RPMI7951 (cell line): Measurements from ENCODE around the gene KCNIP3. TPM values are rescaled to one million over a fixed set of nuclear protein-coding genes. Genes with fewer than 3 reads are reported as not detected.
"Not testable (repeated sequence)": the region's sequence is repeated elsewhere in the genome, so short reads cannot be mapped to it uniquely, and the experiment has no call there.

Experiments
- DNase-seq: peaks from one replicate; pipeline ENCODE4 v3.0.0-alpha.2; 2012; ENCODE audit warnings: low read depth
- total RNA-seq: library from RNA; depleted of rRNA; stranded (reverse); fragments of >200 nt; shearing (Covaris generic); gene quantifications from 2 replicates; pipeline ENCODE4 v1.2.3, GENCODE V29; 2014

The KCNIP3 gene
- total RNA-seq, 1 experiment from 2014 or later = 4.1 TPM

GRCh38 chr2:95382686-95383634 is 85.8 kb downstream of the KCNIP3 start:
- no peak for DNase-seq

DNA sequence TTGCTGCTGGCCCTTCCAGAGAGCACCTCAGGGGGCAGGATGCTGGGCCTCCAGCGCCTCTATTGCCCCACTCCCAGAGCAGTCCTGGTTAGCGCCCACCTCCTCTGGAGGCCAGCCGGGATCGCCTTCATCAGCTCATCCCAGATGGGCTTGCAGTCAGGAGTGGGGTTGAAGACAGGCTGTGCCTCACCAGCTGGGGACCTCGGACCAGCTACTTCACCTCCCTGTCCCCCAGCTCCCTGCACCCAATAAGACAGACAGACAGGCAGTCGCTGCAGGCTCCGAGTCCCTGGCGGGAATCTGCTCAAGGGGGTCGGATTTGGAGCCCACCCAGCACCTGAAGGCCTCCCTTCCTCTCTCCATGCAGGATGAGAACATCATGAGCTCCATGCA is 86.5 kb downstream of the KCNIP3 start:
- no peak for DNase-seq

DNA sequence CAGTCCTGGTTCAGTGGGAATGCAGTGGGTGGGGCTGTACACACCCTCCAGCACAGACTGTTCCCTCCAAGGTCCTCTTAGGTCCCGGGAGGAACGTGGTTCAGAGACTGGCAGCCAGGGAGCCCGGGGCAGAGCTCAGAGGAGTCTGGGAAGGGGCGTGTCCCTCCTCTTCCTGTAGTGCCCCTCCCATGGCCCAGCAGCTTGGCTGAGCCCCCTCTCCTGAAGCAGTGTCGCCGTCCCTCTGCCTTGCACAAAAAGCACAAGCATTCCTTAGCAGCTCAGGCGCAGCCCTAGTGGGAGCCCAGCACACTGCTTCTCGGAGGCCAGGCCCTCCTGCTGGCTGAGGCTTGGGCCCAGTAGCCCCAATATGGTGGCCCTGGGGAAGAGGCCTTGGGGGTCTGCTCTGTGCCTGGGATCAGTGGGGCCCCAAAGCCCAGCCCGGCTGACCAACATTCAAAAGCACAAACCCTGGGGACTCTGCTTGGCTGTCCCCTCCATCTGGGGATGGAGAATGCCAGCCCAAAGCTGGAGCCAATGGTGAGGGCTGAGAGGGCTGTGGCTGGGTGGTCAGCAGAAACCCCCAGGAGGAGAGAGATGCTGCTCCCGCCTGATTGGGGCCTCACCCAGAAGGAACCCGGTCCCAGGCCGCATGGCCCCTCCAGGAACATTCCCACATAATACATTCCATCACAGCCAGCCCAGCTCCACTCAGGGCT is 87.9 kb downstream of the KCNIP3 start:
- DNase-seq = no peak

DNA sequence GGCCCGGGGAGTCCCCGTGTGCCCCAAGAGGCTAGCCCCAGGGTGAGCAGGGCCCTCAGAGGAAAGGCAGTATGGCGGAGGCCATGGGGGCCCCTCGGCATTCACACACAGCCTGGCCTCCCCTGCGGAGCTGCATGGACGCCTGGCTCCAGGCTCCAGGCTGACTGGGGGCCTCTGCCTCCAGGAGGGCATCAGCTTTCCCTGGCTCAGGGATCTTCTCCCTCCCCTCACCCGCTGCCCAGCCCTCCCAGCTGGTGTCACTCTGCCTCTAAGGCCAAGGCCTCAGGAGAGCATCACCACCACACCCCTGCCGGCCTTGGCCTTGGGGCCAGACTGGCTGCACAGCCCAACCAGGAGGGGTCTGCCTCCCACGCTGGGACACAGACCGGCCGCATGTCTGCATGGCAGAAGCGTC is 88.4 kb downstream of the KCNIP3 start:
- no peak for DNase-seq

- no peak for DNase-seq
Measured at GRCh38 chr2:95386031-95386430, 88.9 kb downstream of the KCNIP3 start.

DNA sequence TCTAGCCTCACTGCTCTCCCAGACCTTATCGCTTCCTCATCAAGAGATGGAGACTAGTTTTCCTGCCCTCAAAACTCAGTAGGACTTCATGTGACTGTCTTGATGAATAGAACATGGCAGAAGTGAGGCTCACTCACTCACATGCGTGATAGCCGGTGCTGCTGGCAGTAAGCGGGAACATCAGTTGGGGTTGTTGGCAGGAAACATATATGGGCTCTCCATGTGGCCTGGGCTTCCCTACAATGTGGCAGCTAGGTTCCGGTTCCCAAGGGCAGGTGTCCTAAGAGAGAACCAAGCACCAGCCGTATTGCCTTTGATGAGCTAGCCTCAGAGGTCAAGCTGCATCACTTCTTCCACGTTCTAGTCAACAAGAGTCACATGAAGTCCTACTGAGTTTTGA is 90.2 kb downstream of the KCNIP3 start:
- no peak for DNase-seq

GRCh38 chr2:95388091-95388692 is 91.0 kb downstream of the KCNIP3 start:
- no peak for DNase-seq

- DNase-seq = peak; percentile 15
Measured at GRCh38 chr2:95388856-95389244, 91.7 kb downstream of the KCNIP3 start.

- DNase-seq = peak; percentile 71
Measured at GRCh38 chr2:95389245-95390119, 92.3 kb downstream of the KCNIP3 start.

DNA sequence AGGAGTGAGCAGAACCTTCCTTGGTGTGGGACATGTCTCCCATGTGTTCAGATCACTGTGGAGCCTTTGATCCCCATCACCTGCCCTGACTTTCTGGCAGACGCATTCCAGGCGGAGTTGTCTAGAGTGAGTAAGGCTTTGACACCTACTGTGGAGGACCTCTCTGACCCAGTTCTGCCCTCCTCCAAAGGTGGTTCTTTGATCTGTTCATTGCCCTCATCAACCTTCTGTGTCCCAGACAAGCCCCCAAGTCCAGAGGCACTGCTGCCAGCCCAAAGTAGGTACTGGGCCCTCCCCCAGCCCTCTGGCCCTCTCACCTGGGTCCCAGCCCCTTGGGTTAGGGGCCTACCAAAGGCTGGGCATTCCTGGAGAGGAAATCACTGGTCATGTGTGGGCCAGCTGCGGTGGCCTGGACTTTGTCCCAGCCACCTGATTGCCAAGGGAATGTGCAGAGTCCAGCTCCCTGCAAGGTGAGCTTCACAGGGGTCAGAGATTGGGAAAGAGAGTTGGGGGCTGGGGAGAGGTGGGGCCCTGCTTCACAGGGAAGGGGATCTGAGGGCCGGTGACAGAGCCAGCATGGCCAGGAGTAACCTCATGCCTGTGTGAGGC is 93.2 kb downstream of the KCNIP3 start:
- DNase-seq = no peak

- DNase-seq = no peak
Measured at GRCh38 chr2:95390881-95391321, 93.8 kb downstream of the KCNIP3 start.

DNA sequence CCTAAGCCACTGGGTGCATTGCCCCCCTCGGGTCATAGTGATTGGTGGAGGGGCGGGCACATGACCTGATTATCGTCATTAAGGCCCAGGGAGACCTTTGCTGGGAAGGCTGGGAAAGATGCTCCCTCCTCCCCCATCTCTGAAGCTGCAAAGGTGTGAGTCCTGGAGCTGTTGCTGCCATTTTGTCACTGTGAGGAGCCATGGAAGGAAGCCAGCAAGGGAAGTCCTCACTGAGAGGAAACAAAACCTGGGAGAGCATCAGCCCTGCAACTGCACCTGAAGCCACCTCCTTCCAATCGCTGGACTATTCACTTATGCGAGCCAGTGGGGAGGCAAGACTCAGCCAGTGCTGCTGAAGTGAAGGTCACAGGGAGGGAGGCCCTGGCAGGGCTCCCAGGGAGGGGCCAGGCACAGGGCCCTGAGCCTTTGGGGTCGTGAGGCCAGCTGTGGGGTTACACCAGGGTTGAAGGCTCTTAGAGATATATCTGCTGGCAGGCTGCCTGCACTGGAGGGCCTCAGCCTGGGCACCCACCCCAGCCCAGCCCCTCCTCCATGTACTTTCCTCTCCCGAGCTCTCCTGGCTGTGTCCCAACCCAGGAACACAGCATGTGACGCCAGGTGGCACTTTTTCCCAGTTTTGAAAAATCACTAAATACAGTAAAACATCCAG is 94.6 kb downstream of the KCNIP3 start:
- DNase-seq = no peak

DNA sequence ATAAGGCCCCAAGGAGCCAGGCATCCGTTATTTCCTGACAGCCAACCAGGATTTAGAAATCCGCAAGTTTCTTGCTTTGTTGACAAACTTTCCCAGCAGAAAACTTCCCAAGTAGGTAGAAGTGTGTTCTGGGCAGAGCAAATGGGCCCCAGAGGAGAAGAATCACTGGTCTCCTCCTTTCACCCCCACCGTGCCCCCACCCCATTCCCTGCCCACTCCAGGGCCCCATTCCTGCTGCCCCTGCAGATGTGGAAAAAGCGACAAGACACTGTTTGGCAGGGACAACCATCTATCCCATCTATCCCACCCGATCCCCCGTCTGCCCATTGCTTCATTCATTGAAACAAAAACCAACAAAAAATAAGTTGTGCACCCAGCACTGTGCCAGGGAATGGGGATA is 95.2 kb downstream of the KCNIP3 start:
- DNase-seq = no peak

DNA sequence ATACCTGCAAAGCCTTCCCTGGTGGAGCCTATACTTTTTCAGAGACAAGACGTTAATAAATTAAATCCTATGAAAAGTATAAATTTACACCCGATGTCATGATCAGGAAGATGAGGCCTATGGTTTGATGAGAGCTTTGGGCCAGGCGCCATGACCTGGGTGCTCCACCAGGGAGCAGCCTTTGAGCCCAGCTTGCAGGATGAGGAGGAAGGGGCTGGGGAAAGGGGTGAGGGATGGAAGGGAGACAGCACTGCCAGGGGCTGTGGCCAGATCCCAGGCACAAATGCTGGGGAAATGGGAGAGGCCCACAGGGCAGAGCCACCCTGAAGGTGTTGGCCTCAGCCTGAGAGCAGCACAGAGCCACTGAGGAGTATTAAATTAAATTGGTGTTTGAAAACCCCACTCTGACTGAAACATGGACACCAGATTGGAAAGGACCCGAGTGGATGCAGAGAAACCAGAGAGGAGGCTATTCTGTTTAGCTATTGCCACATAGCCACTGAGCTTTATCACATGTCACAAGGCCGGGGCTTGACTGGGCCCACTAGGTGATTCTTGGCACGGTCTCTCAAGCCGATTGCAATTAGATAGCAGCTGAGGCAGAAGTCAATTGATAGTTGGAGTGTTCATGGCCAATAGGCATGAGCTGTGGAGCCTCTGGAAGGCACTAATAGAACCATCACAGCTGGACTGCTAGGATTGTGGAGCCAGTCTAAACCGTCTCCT is 95.7 kb downstream of the KCNIP3 start:
- DNase-seq = no peak

- DNase-seq = no peak
Measured at GRCh38 chr2:95393901-95394300, 96.8 kb downstream of the KCNIP3 start.

DNA sequence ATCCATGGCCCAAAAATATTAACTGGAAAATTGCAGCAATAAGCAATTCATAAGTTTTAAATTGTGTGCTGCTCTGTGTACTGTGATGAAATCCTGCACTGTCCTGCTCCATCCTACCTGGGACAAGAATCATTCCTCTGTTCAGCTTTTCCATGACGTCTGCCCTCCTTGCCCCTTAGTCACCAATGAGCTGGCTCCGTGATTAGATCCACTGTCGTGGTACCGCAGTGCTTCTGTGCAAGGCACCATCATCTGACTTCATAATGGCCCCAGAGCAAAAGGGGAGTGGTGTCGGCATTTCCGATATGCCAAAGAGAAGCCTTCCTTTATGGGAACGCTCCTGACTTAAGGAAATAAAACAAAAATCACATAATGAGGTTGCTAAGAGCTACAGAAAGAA is 101.9 kb downstream of the KCNIP3 start:
- no peak for DNase-seq

DNA sequence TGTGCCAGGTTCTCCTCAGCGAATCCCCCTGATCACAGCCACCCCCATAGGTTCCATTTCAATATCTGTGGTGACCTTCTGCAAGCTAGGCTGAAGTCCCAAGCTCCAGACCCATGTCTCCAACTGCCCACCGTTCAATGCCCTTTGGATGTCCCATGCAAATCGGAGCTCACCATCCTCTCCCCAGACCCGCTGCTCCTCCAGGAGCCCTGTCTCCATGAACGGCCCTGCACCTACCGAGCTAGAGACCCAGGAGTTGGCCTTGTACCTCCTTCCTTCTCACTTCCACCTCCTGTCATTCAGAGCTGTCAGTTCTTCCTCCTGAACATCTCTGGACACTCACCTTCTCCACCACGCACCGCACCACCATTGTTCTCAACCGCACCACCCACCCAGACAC is 104.3 kb downstream of the KCNIP3 start:
- DNase-seq = no peak

GRCh38 chr2:95402004-95402369 is 104.8 kb downstream of the KCNIP3 start:
- DNase-seq = not testable (repeated sequence)

DNA sequence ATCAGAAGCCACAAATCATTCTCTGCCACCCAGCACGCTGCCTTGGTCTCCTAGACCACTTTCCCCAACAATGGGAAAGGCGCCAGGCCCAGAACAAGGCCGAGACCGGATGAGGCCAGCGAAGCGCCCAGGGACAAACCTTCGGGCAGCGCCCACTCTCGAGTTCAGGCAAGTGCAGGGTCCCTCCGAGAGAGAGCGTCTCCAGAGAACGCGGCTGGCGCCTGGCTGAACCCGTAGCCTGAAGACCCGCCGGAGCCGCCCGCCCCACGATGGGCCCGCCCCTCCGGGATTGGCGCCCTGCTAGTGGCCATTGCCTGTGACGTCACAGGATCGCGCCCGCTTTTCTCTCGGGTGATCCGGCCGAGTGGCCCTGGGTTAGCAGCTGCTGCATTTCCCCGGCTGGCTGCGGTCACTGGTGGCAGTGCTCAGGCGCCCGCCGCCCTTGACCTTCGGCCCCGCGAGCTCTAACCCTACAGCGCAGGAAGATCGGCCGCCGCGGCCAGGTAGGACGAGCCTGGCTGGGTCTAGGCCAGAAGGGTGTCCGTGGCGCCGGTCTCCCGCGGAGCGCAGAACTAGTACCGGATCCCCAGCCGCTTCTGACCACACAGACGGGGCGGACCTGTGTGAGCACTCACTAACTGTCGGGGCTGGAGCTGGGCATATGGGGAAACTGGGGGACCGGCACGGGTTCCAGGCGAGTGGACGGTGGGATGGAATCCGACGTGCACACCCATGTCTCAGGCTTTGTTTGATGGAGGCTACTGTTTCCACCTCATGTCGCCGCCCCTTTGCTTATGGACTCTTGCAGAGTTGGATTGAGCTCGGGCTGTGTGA is 105.4 kb downstream of the KCNIP3 start, which contains the start of gene FAHD2A:
FAHD2A (plus strand) TSS at position 339 of the 834 bp plus-strand sequence. CDS start 2,851 bp downstream, outside the sequence.
- peak; percentile 91 for DNase-seq
